Urothelium cell line (cell line): ENCODE measurements around the gene A2M.
A peak's percentile ranks its signal among the peaks of the same experiment; 100 is the strongest.

Experiments used
- DNase-seq: peaks from one replicate; pipeline ENCODE4 v3.0.0; 2011; ENCODE audit warnings: low spot score, mixed read lengths
- FAIRE-seq: peaks from 2 replicates; lab custom pipeline; 2011; peaks lifted over from hg19 to GRCh38; lab: Jason Lieb, UNC

A2M gene

GRCh38 chr12:9123781-9124382 is 8.2 kb upstream of the A2M start:
- DNase-seq, result no peak

DNA sequence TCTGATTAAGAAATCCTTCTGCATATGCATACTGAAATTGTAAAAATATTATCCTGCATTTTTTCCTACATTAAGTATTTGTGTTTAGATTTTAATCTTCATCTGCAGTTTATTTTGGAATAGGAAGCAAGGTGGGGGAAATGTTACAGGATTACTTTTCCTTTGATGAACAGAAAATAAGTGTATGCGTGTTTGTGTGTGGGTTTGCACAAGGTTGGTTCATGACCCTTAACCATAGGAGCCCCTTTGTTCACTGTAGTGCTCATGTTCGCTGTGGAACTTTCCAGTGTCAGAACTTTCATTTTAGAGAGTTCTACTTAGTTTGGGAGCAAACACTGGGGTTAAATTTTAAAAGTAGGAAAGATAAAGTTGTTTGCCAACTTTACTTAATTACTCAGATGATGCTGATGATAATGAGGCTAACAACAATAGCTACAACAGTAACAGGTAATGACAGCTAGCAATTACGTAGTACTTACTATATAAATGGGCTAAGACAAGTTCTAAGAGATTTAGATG is 6.4 kb upstream of the A2M start:
- no peak for FAIRE-seq
- no peak for DNase-seq

More at GRCh38 chr12:9123781-9124382, 8.2 kb upstream of the A2M start:
- FAIRE-seq, result no peak

GRCh38 chr12:9120487-9121184 is 4.9 kb upstream of the A2M start:
- FAIRE-seq, result peak; percentile 56
- no peak for DNase-seq

- no peak for DNase-seq
These were observed 2.4 kb upstream of the A2M start for GRCh38 chr12:9118158-9118557.

DNA sequence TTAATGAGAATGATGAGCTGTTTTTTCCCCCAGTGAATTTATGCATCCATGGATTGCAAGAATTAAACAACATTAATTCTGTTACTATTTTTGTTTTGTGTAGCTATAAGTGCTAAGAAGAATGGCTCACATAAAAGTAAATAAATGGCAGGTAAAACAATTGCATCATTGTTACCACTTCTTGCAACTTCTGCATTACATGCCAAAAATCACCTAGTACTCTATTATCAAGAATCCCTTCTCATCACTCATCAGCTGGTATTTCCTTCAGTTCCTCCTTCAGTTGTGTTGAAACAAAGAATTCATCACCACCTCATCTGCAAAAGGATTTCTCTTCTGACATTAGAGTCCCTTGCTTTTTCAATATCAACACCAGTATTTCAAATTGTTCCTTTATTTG is 773 bp downstream of the A2M start:
- no peak for FAIRE-seq
- DNase-seq, result no peak

More at GRCh38 chr12:9118158-9118557, 2.4 kb upstream of the A2M start:
- FAIRE-seq, result peak; percentile 69

- DNase-seq (no peak), FAIRE-seq (no peak)
These were observed 1.8 kb downstream of the A2M start for GRCh38 chr12:9113987-9114309.

- DNase-seq (no peak), FAIRE-seq (peak; percentile 27)
These were observed 2.3 kb downstream of the A2M start for GRCh38 chr12:9113296-9113986.

DNA sequence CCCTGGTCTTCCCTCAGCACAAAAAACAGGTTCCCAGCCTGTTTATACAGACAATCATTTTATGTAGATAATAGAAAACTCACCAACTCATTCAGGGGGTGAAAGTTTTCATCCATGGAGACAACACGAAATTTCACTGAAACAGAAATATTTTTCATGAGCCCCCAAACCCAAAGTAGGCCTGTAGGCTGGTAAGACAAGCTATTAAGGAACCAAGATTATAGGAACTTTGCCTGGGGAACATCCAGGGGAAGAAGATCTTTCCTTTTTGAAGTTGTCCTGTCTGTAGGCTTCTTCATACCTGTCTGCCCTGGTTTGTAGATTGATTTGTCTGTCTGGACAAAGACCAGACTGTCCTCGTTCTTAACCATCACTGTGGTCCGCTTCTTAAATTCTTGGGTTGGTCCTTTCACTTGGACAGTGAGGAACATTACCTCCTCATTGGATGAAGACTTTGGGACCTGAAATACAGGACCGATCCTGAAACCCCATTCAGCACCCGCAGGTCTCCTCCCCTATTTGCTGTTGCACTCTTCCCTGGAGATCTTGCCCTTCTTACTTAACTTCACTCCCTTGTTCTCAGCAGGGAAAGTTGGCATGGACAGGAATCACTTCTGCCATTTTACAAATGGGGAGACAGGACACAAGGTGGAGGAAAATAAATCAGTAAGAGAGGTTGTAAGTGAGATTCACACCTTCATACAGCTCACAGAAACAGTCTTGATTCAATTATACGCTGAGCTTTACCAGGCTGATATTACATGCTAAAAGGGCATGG is 3.5 kb downstream of the A2M start:
- DNase-seq (no peak), FAIRE-seq (peak; percentile 90)

DNA sequence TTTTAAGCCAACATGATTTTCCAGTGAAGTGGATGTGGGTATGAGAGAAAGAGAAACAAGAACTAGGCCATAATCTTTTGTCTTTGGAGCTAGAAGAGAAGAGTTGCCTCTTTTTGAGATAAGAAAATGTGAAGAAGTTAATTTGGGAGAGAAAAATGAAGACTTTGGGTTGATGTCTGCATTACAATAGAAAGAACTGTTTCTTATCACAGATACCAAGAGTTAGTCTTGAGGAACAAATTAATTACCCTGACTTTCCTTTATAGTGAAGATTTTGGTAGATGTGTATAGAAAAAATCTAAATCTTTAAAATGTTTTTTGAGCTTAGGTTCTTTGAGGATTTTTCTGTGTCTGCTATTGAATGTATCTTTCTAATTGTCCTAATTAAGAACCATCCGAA is 4.2 kb downstream of the A2M start:
- DNase-seq (no peak), FAIRE-seq (no peak)

GRCh38 chr12:9109737-9110491 is 5.8 kb downstream of the A2M start:
- no peak for FAIRE-seq

DNA sequence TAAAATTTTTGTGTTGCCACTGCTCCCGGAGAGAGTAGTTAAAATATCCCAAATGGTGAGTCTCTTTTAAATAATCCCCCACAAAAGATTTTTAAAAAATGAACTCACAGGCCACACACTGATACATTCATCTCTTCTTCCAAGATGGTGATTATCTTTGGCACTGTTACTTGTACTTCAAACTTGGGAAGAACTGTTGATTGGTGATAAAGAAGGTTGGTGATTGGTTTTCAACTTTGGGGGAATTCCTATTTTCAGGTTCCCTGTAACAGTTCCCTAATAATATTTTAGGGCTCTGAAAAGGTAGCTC is 6.6 kb downstream of the A2M start:
- DNase-seq (no peak), FAIRE-seq (no peak)

More at GRCh38 chr12:9109737-9110491, 5.8 kb downstream of the A2M start:
- no peak for DNase-seq

GRCh38 chr12:9108504-9109212 is 7.1 kb downstream of the A2M start:
- FAIRE-seq (peak; percentile 55), DNase-seq (no peak)

DNA sequence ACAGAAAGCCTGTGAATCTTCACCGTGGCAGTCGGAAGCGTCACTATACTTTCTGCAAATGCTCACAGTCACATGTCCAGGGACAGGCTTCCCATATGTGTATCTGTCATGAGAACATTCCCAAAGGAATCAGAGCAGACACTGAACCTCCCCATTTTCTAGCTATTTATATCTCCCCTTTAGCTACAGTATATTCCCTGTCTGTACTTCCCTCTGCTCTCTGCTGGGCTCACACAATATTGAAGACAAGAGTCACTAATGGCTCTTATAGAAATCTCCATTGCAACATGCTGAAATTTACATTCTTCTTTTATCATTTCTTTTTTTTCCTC is 8.2 kb downstream of the A2M start:
- DNase-seq (no peak), FAIRE-seq (no peak)

DNA sequence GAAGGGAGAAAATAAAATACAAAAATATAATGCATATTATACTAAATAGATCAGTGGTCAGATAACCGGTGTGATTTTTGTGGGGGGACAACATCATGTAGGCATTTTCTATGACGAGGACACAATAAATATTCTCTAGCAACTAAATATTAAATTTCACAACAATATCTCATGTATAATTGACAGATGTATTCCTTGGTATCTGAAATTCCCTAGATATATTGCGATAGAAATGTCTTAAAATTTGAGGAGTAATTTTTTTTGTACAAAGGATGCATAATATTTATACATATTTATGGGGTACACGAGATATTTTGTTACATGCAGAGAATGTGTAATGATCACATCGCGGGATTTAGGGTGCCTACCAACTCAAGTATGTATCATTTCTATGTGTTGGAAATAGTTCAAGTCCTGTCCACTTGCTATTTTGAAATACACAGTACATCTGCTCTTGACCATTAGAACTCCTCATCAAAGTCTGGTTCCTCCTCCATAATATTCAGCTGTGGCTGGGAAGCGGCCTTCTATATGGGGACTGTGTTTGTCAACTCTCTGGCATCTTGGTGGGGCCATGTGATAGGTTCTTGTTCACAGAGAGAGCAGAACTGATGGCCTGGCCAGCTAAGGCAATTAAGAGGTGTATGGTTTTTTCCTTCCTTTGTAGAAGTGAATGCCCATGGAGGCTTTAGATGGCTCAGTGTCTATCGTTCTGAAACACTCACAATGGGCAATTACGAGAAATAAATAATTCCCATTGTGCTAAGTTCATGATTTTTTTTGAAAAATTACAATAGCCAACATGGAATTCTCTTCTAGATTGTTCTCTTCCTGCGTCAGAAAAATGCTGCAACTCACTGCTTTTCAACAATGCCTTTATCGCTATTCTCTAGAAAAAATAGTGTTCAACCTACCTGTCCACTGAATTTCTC is 8.8 kb downstream of the A2M start:
- no peak for FAIRE-seq
- no peak for DNase-seq

DNA sequence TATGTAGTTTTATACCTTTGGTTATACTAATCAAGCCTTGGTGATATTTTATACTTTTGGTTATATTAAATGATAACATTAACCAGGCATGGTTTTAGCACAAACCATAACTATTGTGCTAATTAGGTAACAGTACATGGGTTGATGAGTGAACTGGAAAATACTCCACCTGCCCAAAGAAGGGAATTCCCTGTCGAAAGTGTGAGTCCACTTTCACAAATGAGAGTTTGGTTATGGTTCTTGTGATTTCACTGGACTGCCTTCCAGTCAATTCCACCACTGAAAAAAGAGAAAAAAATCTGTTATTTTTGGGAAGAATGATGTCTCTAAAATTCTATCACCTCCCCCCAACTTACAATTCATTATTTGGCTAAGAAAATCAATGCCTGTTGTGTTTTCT is 9.7 kb downstream of the A2M start:
- FAIRE-seq (no peak), DNase-seq (no peak)

GRCh38 chr12:9104767-9105423 is 10.8 kb downstream of the A2M start:
- FAIRE-seq, result no peak
- no peak for DNase-seq

DNA sequence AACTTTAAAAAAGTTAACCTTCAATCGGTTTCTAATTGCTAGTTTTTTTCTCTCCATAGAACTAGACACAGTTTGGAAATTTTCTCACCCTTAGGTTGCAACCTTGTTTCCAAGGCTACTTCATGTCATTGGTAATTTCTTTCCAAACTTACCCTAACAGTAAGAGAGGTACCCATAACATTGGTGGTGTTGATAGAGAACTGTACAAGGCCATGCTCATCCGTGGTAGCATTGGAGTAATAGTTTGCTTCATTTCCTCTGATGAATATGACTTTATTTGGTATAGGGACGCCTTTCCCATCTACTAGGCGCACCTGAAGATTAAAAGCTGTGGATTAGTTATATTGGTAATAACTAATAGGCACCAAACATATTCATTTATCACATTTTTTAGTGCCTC is 11.6 kb downstream of the A2M start:
- FAIRE-seq (no peak), DNase-seq (no peak)

GRCh38 chr12:9103050-9103849 is 12.5 kb downstream of the A2M start:
- DNase-seq (no peak), FAIRE-seq (peak; percentile 75)
